Measurements from ENCODE around the gene PKHD1.
"Not testable (repeated sequence)": the region's sequence is repeated elsewhere in the genome, so short reads cannot be mapped to it uniquely, and the experiment has no call there.

DNA sequence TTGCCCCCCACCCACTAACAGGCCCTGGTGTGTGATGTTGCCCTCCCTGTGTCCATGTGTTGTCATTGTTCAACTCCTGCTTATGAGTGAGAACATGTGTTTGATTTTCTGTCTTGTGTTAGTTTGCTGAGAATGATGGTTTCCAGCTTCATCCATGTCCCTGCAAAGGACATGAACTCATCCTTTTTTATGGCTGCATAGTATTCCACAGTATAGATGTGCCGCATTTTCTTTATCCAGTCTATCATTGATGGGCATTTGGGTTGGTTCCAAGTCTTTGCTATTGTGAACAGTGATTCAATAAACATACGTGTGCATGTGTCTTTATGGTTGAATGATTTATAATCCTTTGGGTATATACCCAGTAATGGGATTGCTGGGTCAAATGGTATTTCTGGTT is 169.1 kb downstream of the PKHD1 start:
- TF ChIP-seq, protein P1, sequence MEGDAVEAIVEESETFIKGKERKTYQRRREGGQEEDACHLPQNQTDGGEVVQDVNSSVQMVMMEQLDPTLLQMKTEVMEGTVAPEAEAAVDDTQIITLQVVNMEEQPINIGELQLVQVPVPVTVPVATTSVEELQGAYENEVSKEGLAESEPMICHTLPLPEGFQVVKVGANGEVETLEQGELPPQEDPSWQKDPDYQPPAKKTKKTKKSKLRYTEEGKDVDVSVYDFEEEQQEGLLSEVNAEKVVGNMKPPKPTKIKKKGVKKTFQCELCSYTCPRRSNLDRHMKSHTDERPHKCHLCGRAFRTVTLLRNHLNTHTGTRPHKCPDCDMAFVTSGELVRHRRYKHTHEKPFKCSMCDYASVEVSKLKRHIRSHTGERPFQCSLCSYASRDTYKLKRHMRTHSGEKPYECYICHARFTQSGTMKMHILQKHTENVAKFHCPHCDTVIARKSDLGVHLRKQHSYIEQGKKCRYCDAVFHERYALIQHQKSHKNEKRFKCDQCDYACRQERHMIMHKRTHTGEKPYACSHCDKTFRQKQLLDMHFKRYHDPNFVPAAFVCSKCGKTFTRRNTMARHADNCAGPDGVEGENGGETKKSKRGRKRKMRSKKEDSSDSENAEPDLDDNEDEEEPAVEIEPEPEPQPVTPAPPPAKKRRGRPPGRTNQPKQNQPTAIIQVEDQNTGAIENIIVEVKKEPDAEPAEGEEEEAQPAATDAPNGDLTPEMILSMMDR (IDR thresholded peaks at IDR 0.05), result not testable (repeated sequence)
- not testable (repeated sequence) for TF ChIP-seq POLR2A (IDR thresholded peaks at IDR 0.05)

All from body of pancreas (tissue), 4 donors.